Measurements from ENCODE around the gene GLIPR1.
"Not testable (repeated sequence)": the region's sequence is repeated elsewhere in the genome, so short reads cannot be mapped to it uniquely, and the experiment has no call there.

The GLIPR1 gene

DNA sequence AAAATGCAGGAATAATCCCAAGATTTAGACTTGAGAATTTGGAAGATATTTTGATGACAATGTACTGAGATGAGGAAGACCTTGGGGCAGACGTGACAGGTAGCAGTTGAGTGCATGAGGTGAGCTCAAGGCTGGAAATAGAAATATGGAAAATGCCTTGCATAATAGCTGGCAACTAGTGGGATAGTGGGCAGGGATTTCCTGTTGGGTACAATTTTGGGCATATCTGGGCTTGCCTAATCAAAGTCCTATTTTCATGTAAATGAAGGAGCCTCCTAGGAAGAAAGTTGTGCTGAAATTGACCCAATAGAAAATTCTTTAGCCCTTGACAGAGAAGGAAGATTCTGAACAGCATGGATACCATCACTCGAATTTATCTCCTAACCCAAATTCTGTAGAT, 6.4 kb upstream of the GLIPR1 start:
- DNase-seq (ENCODE audit: low read depth in 2 of 2, low spot score in 1 of 2): no peak

GRCh38 chr12:75476071-75476470, 4.5 kb upstream of the GLIPR1 start:
- no peak for DNase-seq (ENCODE audit: low read depth in 2 of 2, low spot score in 1 of 2)

- DNase-seq (ENCODE audit: low read depth in 2 of 2, low spot score in 1 of 2): no peak
These were observed 3.4 kb upstream of the GLIPR1 start for GRCh38 chr12:75477137-75477536.

- DNase-seq (ENCODE audit: low read depth in 2 of 2, low spot score in 1 of 2): no peak
These were observed 2.3 kb upstream of the GLIPR1 start for GRCh38 chr12:75478116-75478794.

- DNase-seq (ENCODE audit: low read depth in 2 of 2, low spot score in 1 of 2): no peak
These were observed 543 bp upstream of the GLIPR1 start for GRCh38 chr12:75479963-75480461.

- no peak for DNase-seq (ENCODE audit: low read depth in 2 of 2, low spot score in 1 of 2)
These were observed 604 bp downstream of the GLIPR1 start for GRCh38 chr12:75481013-75481705.

DNA sequence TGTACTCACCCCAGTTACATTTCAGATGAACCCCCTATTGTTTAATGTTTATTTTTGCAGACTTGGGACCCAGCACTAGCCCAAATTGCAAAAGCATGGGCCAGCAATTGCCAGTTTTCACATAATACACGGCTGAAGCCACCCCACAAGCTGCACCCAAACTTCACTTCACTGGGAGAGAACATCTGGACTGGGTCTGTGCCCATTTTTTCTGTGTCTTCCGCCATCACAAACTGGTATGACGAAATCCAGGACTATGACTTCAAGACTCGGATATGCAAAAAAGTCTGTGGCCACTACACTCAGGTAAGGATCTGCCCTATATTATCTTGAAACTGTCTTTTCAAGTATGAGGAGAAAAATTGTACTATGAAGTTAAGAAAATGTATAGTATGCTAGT, 1.2 kb downstream of the GLIPR1 start:
- no peak for DNase-seq (ENCODE audit: low read depth in 2 of 2, low spot score in 1 of 2)

GRCh38 chr12:75482646-75483045, 2.1 kb downstream of the GLIPR1 start:
- no peak for DNase-seq (ENCODE audit: low read depth in 2 of 2, low spot score in 1 of 2)

DNA sequence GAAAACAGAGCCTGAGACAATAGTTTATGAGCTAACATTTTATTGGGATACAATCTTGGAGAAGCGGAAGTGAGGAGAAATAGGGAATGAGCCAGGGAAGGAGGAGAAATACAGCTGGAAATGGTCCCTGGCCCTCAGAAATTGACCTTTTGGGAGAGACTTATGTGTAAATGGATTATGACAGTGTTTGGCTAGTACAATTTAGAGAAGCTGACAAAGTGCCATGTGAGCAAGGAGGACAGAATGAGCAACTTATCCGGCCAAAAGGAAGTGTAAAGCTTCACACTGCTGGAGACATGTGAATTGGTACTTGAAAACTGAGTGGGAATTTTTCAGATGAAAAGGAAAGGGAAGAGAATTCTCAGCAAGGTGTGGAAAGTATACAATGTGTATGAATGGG, 2.9 kb downstream of the GLIPR1 start:
- DNase-seq (ENCODE audit: low read depth in 2 of 2, low spot score in 1 of 2): no peak

GRCh38 chr12:75484450-75484849, 3.9 kb downstream of the GLIPR1 start:
- DNase-seq (ENCODE audit: low read depth in 2 of 2, low spot score in 1 of 2): not testable (repeated sequence)

DNA sequence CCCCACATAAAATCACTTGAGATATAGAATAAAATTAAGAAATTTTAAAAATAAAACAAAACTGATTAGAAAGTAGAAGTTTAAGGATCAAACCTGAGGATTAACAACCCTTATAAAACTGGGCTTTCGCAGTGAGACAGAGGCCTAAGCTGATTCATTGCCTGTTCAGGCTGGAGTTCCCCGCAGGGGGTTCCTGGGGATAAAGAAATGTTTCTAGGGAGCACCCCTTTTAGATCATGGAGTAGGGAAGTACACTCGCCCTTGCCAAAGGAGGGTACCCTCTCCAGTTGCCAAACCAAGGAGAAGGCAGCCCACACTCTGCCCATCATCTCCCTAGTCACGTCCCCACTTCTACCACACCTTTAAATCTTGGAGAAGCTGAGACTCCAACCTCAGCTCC, 6.8 kb downstream of the GLIPR1 start:
- DNase-seq (ENCODE audit: low read depth in 2 of 2, low spot score in 1 of 2): no peak

GRCh38 chr12:75488553-75488952, 8.0 kb downstream of the GLIPR1 start:
- no peak for DNase-seq (ENCODE audit: low read depth in 2 of 2, low spot score in 1 of 2)

GRCh38 chr12:75489187-75489586, 8.6 kb downstream of the GLIPR1 start:
- DNase-seq (ENCODE audit: low read depth in 2 of 2, low spot score in 1 of 2): no peak

DNA sequence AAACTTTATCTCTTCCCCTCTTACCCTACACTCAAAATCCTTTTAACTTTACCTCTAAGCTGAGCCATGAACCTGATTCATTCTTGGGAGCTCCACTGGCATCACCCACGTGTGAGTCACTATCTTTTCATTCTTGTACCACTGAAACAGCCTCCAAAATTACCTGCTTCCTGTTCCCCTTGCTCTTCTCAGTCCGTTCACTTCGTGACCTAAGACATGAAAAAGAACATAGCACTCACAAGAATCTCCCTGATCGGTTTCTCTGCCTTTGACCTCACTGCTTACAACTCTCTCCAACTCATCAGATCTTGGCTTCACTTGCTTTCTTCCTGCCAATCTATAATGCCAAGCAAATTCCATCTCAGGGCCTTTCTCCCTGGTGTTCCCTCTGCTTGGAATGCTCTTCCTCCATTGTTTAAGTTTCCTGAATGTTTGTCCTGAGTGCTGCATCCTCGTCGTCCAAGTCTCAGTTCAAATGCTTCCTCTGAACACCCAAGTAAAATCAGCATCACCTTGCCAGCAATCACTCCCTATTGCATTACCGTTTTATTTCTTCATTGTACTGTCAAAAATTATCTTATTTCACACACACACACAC, 9.2 kb downstream of the GLIPR1 start:
- no peak for DNase-seq (ENCODE audit: low read depth in 2 of 2, low spot score in 1 of 2)

DNA sequence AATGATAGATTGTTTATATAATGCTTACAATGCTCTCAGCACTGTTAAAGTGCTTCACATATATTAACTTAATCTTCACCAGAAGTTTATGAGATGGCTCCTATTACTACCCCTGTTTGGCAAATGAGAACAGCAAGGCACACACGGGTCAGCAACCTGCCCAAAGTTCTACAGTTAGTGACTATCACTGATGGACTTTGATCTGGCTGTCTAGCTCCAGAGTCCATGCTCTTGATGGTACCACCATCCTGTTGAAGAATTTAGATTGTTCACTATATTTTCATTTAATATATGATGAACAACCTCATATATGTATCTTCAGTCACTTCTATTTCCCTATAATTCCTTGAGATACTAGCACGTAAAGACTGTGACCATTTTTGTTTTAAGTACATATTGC, 10.6 kb downstream of the GLIPR1 start:
- no peak for DNase-seq (ENCODE audit: low read depth in 2 of 2, low spot score in 1 of 2)

DNA sequence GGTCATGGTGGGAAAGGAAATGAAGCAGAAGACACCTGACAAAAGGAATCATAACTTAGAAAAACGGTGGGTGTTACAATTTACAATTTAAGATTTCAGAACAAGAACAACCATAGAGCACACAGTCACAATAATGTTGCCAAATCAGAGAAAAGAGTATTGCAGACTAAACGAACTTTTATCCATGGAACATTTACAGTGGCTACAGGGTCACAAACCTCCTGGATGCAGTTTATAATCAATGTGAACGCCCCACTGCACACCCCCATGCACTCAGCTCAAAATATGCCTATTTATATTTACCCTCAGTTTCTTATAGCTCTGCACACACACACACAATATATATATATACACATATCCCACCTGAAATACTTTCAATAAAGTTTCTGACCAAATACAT, 22.9 kb downstream of the GLIPR1 start:
- no peak for DNase-seq (ENCODE audit: low read depth in 2 of 2, low spot score in 1 of 2)

DNA sequence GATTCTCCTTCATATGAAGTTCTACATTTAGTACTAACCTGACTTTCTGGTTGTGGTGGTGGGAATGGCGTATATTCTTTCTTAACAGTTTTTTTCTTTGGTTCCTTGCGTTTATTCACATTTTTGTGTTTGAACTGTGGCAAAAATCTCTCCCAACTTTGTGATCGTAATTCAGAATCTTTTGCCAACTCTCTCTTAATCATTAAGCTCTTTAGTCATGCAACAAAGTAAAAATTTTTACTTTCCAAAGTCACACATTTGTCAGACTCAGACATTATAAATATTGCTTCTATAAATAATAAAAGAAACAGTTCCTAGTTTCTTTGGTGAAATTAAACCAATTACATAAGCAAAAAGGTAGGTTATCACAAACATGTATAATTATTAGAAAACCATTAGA, 23.3 kb downstream of the GLIPR1 start:
- DNase-seq (ENCODE audit: low read depth in 2 of 2, low spot score in 1 of 2): no peak

GRCh38 chr12:75505706-75506312, 25.3 kb downstream of the GLIPR1 start:
- no peak for DNase-seq (ENCODE audit: low read depth in 2 of 2, low spot score in 1 of 2)

DNA sequence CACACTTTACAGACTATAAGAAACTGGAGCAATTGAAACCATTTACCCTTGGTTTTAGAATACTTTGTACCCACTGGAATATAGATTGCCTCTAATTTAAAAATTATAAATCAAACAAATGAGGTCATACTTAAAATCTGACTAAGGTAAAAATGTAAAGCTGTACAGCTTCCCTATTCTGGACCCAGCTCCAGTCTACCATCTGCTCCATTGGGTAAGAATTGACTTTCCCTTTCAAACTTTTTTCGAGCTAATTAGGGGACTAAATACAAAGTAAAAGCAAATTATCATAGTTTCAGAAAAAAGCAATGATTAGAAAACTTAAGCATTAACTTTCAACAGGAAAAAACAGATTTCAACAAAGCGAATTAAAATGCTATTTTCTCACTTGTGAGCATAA, 26.5 kb downstream of the GLIPR1 start:
- DNase-seq (ENCODE audit: low read depth in 2 of 2, low spot score in 1 of 2): no peak

- DNase-seq (ENCODE audit: low read depth in 2 of 2, low spot score in 1 of 2): no peak
These were observed 27.6 kb downstream of the GLIPR1 start for GRCh38 chr12:75508159-75508558.

GRCh38 chr12:75509621-75510020, 29.1 kb downstream of the GLIPR1 start:
- DNase-seq (ENCODE audit: low read depth in 2 of 2, low spot score in 1 of 2): no peak
